K562 (cell line): ENCODE measurements around the gene SLC39A11.

Source experiments
- MCM3 ChIP-seq: fragments of 450-650 bp; IDR thresholded peaks from 2 replicates; pipeline ENCODE4 v1.6.1; 2016
- RCOR1 ChIP-seq, 2 experiments: IDR thresholded peaks; 2 replicates each; pipeline ENCODE4 v1.6.1; 2012; ENCODE audit warnings: low read depth in 2 of 2, low read length in 2 of 2, borderline replicate concordance in 1 of 2, improper control_type of control experiment in 1 of 2
- TARDBP ChIP-seq: fragments of 450-650 bp; IDR thresholded peaks from 2 replicates; pipeline ENCODE4 v1.6.1; 2016
- TCF7L2 ChIP-seq: fragments of 150-350 bp; IDR thresholded peaks from 2 replicates; pipeline ENCODE4 v1.6.1; 2016; ENCODE audit warnings: low read depth, mild to moderate bottlenecking, low read length, moderate library complexity
- USF2 ChIP-seq: sonication (generic); formaldehyde crosslinking; IDR thresholded peaks from 2 replicates; pipeline ENCODE4 v1.5.0; 2020; ENCODE audit warnings: missing genetic modification reagents
- TF ChIP-seq, protein P1 (sequence below), 2 experiments: fragments of 450-650 bp in 1 of 2; sonication (generic) in 1 of 2; formaldehyde crosslinking in 1 of 2; IDR thresholded peaks in 1 of 2; conservative IDR thresholded peaks in 1 of 2; 2 replicates each; pipeline versions ENCODE4 v1.6.1 to v1.8.1; 2016 to 2023; ENCODE audit warnings: mild to moderate bottlenecking in 2 of 2, moderate library complexity in 2 of 2, inconsistent platforms in 1 of 2, missing genetic modification reagents in 1 of 2
- TF ChIP-seq, protein P2 (sequence below): sonication (generic); formaldehyde crosslinking; IDR thresholded peaks from 2 replicates; pipeline ENCODE4 v1.8.1; 2023; ENCODE audit warnings: mild to moderate bottlenecking, missing genetic modification reagents
- TF ChIP-seq, protein P3 (sequence below): sonication (generic); formaldehyde crosslinking; IDR thresholded peaks from 2 replicates; pipeline ENCODE4 v1.9.0; 2022; ENCODE audit warnings: mild to moderate bottlenecking, missing genetic modification reagents
- TF ChIP-seq, protein P4 (sequence below), 3 experiments: fragments of 200-800 bp in 1 of 3; fragments of 250-450 bp in 1 of 3; fragments of 450-650 bp in 1 of 3; sonication (Bioruptor Pico) in 1 of 3; sonication (Bioruptor generic) in 1 of 3; formaldehyde crosslinking in 1 of 3; IDR thresholded peaks; 2 replicates each; pipeline versions ENCODE4 v1.6.1 to v1.8.0; 2016 to 2022; ENCODE audit warnings: mild to moderate bottlenecking in 2 of 3, missing genetic modification characterization in 2 of 3, missing compliant biosample characterization in 1 of 3, moderate library complexity in 1 of 3

DNA sequence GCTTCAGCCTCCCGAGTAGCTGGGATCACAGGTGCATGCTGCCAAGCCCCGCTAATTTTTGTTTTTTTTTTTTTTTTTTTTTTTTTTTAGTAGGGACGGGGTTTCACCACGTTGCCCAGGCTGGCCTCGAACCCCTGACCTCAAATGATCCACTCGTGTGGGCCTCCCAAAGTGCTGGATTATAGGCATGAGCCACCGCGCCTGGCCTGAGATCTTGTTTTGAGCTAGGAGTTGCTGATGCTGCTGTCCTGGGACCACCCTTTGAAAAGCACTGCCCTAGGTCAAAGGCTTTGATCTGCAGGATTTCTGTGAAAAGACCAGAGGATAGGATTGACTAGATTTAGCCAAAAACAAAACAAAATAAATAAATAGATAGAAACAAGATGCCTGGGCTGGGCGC, 798 bp upstream of the SLC39A11 start:
- TF ChIP-seq TCF7L2 (no peak), USF2 (CRISPR knock-in tag) (no peak), MCM3 (no peak), RCOR1 (IDR thresholded peaks at IDR 0.05; ENCODE audit: borderline replicate concordance in 1 of 2, low read depth in 2 of 2, low read length in 2 of 2) (no peak), TARDBP (no peak)
- TF ChIP-seq, protein P1, sequence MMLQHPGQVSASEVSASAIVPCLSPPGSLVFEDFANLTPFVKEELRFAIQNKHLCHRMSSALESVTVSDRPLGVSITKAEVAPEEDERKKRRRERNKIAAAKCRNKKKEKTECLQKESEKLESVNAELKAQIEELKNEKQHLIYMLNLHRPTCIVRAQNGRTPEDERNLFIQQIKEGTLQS (IDR thresholded peaks at IDR 0.05) = no peak
- TF ChIP-seq, protein P1 (CRISPR knock-in tag; conservative IDR thresholded peaks at IDR 0.05) = no peak
- TF ChIP-seq, protein P2, sequence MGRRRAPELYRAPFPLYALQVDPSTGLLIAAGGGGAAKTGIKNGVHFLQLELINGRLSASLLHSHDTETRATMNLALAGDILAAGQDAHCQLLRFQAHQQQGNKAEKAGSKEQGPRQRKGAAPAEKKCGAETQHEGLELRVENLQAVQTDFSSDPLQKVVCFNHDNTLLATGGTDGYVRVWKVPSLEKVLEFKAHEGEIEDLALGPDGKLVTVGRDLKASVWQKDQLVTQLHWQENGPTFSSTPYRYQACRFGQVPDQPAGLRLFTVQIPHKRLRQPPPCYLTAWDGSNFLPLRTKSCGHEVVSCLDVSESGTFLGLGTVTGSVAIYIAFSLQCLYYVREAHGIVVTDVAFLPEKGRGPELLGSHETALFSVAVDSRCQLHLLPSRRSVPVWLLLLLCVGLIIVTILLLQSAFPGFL = no peak
- TF ChIP-seq, protein P3, sequence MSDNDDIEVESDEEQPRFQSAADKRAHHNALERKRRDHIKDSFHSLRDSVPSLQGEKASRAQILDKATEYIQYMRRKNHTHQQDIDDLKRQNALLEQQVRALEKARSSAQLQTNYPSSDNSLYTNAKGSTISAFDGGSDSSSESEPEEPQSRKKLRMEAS = no peak
- TF ChIP-seq, protein P4, sequence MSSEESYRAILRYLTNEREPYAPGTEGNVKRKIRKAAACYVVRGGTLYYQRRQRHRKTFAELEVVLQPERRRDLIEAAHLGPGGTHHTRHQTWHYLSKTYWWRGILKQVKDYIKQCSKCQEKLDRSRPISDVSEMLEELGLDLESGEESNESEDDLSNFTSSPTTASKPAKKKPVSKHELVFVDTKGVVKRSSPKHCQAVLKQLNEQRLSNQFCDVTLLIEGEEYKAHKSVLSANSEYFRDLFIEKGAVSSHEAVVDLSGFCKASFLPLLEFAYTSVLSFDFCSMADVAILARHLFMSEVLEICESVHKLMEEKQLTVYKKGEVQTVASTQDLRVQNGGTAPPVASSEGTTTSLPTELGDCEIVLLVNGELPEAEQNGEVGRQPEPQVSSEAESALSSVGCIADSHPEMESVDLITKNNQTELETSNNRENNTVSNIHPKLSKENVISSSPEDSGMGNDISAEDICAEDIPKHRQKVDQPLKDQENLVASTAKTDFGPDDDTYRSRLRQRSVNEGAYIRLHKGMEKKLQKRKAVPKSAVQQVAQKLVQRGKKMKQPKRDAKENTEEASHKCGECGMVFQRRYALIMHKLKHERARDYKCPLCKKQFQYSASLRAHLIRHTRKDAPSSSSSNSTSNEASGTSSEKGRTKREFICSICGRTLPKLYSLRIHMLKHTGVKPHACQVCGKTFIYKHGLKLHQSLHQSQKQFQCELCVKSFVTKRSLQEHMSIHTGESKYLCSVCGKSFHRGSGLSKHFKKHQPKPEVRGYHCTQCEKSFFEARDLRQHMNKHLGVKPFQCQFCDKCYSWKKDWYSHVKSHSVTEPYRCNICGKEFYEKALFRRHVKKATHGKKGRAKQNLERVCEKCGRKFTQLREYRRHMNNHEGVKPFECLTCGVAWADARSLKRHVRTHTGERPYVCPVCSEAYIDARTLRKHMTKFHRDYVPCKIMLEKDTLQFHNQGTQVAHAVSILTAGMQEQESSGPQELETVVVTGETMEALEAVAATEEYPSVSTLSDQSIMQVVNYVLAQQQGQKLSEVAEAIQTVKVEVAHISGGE (CRISPR knock-in tag; IDR thresholded peaks at IDR 0.05) = no peak
